DMS79 treated with DMSO at 0.1 percent for 48 hours (cell line): ENCODE results near the gene BAZ2A.

Experiments
- DNase-seq: peaks from one replicate; lab custom pipeline; 2025; lab: John Stamatoyannopoulos, UW

Gene BAZ2A

GRCh38 chr12:56634837-56635791 is 5.0 kb upstream of the BAZ2A start:
- DNase-seq = peak; percentile 23

GRCh38 chr12:56634242-56634836 is 4.2 kb upstream of the BAZ2A start:
- peak; percentile 57 for DNase-seq

- no peak for DNase-seq
Observed at GRCh38 chr12:56633468-56634241, 3.5 kb upstream of the BAZ2A start.

GRCh38 chr12:56632701-56633467 is 2.8 kb upstream of the BAZ2A start:
- no peak for DNase-seq

GRCh38 chr12:56631790-56632700 is 1.9 kb upstream of the BAZ2A start:
- no peak for DNase-seq

- DNase-seq = no peak
Observed at GRCh38 chr12:56629459-56630179, 507 bp downstream of the BAZ2A start.

- peak; percentile 11 for DNase-seq
Observed at GRCh38 chr12:56628671-56629458, 1.3 kb downstream of the BAZ2A start.

- no peak for DNase-seq
Observed at GRCh38 chr12:56626701-56627100, 3.4 kb downstream of the BAZ2A start.

GRCh38 chr12:56622535-56622934 is 7.6 kb downstream of the BAZ2A start:
- DNase-seq = no peak

- no peak for DNase-seq
Observed at GRCh38 chr12:56616925-56617324, 13.2 kb downstream of the BAZ2A start.

- no peak for DNase-seq
Observed at GRCh38 chr12:56616244-56616643, 13.9 kb downstream of the BAZ2A start.

- no peak for DNase-seq
Observed at GRCh38 chr12:56614627-56615026, 15.5 kb downstream of the BAZ2A start.

GRCh38 chr12:56604355-56604754 is 25.8 kb downstream of the BAZ2A start:
- DNase-seq = no peak

- DNase-seq = no peak
Observed at GRCh38 chr12:56602239-56602638, 27.9 kb downstream of the BAZ2A start.

- DNase-seq = no peak
Observed at GRCh38 chr12:56601503-56601902, 28.6 kb downstream of the BAZ2A start.

- no peak for DNase-seq
Observed at GRCh38 chr12:56600753-56601152, 29.4 kb downstream of the BAZ2A start.

GRCh38 chr12:56599797-56600196 is 30.3 kb downstream of the BAZ2A start:
- DNase-seq = no peak

GRCh38 chr12:56599041-56599440 is 31.1 kb downstream of the BAZ2A start:
- DNase-seq = no peak

- no peak for DNase-seq
Observed at GRCh38 chr12:56596815-56597214, 33.3 kb downstream of the BAZ2A start.
